CD14-positive monocyte (primary cell): ENCODE measurements around the gene TTLL11. TPM values are rescaled to one million over a fixed set of nuclear protein-coding genes. Genes with fewer than 3 reads are reported as not detected.

Experiments
- DNase-seq, 3 donors: peaks; one replicate each; pipeline ENCODE4 v3.0.0-alpha.2; 2011 to 2022
- H2AFZ ChIP-seq: 2 replicates; pipeline ENCODE4 v1.6.0; 2012; ENCODE audit warnings: mild to moderate bottlenecking, low read depth, low read length, inconsistent platforms; ENCODE audit not compliant: insufficient read depth, poor library complexity, severe bottlenecking
- H3K27ac ChIP-seq, 2 donors: 1 replicate in 1 of 2; 2 replicates in 1 of 2; pipeline ENCODE4 v1.5.1; 2012 to 2013; ENCODE audit warnings: low read length in 2 of 2, control low read depth in 1 of 2, inconsistent platforms in 1 of 2, low read depth in 1 of 2, mild to moderate bottlenecking in 1 of 2
- H3K27me3 ChIP-seq, 2 donors: one replicate each; pipeline versions ENCODE4 v1.6.0 to v1.6.1; 2011 to 2013; ENCODE audit warnings: low read length in 2 of 2; ENCODE audit not compliant: control insufficient read depth in 2 of 2, insufficient read depth in 2 of 2
- H3K36me3 ChIP-seq, 2 donors: replicated peaks in 1 of 2; 1 replicate in 1 of 2; 2 replicates in 1 of 2; pipeline versions ENCODE4 v1.5.1 to v1.6.1; 2012 to 2013; ENCODE audit warnings: low read length in 2 of 2, control low read depth in 1 of 2, inconsistent platforms in 1 of 2, mild to moderate bottlenecking in 1 of 2; ENCODE audit not compliant: insufficient read depth in 2 of 2, control insufficient read depth in 1 of 2
- H3K4me1 ChIP-seq, 2 donors: 1 replicate in 1 of 2; 2 replicates in 1 of 2; pipeline versions ENCODE4 v1.5.1 to v1.6.1; 2012 to 2013; ENCODE audit warnings: low read length in 2 of 2, control low read depth in 1 of 2, inconsistent platforms in 1 of 2, mild to moderate bottlenecking in 1 of 2, moderate library complexity in 1 of 2; ENCODE audit not compliant: insufficient read depth in 2 of 2, control insufficient read depth in 1 of 2
- H3K4me2 ChIP-seq: replicated peaks from 2 replicates; pipeline ENCODE3; 2012; ENCODE audit warnings: low read length, moderate library complexity, mild to moderate bottlenecking; ENCODE audit not compliant: poor library complexity, severe bottlenecking; ENCODE audit errors: extremely low read depth
- H3K4me3 ChIP-seq, 3 experiments: fragments of 200-600 bp in 1 of 3; sonication (generic) in 1 of 3; replicated peaks in 1 of 3; 1 replicate in 2 of 3; 2 replicates in 1 of 3; pipeline ENCODE4 v1.5.1; 2011 to 2013; ENCODE audit warnings: low read length in 3 of 3, mild to moderate bottlenecking in 3 of 3, control low read depth in 2 of 3, low read depth in 2 of 3, inconsistent platforms in 1 of 3, moderate library complexity in 1 of 3
- H3K79me2 ChIP-seq: 2 replicates; pipeline ENCODE4 v1.6.0; 2012; ENCODE audit warnings: mild to moderate bottlenecking, control low read depth, inconsistent platforms, low read length, moderate library complexity; ENCODE audit not compliant: insufficient read depth
- H3K9ac ChIP-seq: 2 replicates; pipeline ENCODE4 v1.6.0; 2017; ENCODE audit warnings: low read length, mild to moderate bottlenecking; ENCODE audit not compliant: insufficient read depth, poor library complexity, severe bottlenecking
- H3K9me3 ChIP-seq, 2 donors: replicated peaks in 1 of 2; 1 replicate in 1 of 2; 2 replicates in 1 of 2; pipeline versions ENCODE4 v1.5.1 to v1.6.1; 2012 to 2013; ENCODE audit warnings: low read length in 2 of 2, control low read depth in 1 of 2; ENCODE audit not compliant: control insufficient read depth in 1 of 2, insufficient read depth in 1 of 2
- H4K20me1 ChIP-seq: 2 replicates; pipeline ENCODE4 v1.6.0; 2012; ENCODE audit warnings: mild to moderate bottlenecking, low read length, control low read depth, moderate library complexity; ENCODE audit not compliant: insufficient read depth
- H3K27ac Mint-ChIP-seq, 7 donors: one replicate each; pipeline ENCODE4 v1.8.0; 2020; ENCODE audit warnings: mild to moderate bottlenecking in 7 of 7, mixed read lengths in 7 of 7, moderate library complexity in 6 of 7, inconsistent platforms in 2 of 7
- H3K27me3 Mint-ChIP-seq, 3 donors: one replicate each; pipeline ENCODE4 v1.8.0; 2021 to 2022; ENCODE audit warnings: low read depth in 3 of 3, mild to moderate bottlenecking in 3 of 3, mixed read lengths in 3 of 3, moderate library complexity in 3 of 3, inconsistent platforms in 1 of 3
- H3K36me3 Mint-ChIP-seq, 2 donors: one replicate each; pipeline ENCODE4 v1.8.0; 2020; ENCODE audit warnings: mixed read lengths in 2 of 2, inconsistent platforms in 1 of 2, mild to moderate bottlenecking in 1 of 2
- H3K4me1 Mint-ChIP-seq: one replicate; pipeline ENCODE4 v1.8.0; 2020; ENCODE audit warnings: mild to moderate bottlenecking, mixed read lengths
- H3K4me3 Mint-ChIP-seq, 2 donors: one replicate each; pipeline ENCODE4 v1.8.0; 2020; ENCODE audit warnings: mild to moderate bottlenecking in 2 of 2, mixed read lengths in 2 of 2, moderate library complexity in 1 of 2
- H3K9me3 Mint-ChIP-seq, 7 donors: one replicate each; pipeline ENCODE4 v1.8.0; 2020 to 2022; ENCODE audit warnings: mixed read lengths in 7 of 7, mild to moderate bottlenecking in 6 of 7, moderate library complexity in 6 of 7, inconsistent platforms in 2 of 7
- WGBS: methylation state at CpG from one replicate; pipeline ENCODE4 v1.1.5; 2013; ENCODE audit warnings: missing lambda C conversion rate; ENCODE audit not compliant: insufficient coverage; 5-methylcytosine and 5-hydroxymethylcytosine counted together
- intact Hi-C, 2 donors: fragments of 100-400 bp; cut with micrococcal nuclease; formaldehyde crosslinking; loops; one replicate each; pipeline versions ENCODE4 v1.15.0 to v1.15.1; 2023
- polyA plus RNA-seq, 3 donors: library from polyadenylated mRNA; depleted of rRNA in 1 of 3; unstranded in 2 of 3; stranded (reverse) in 1 of 3; fragments of 300-500 nt in 2 of 3; fragments of >200 nt in 1 of 3; fragmentation: Illumina TruSeq in 2 of 3; gene quantifications; 1 replicate in 2 of 3; 2 replicates in 1 of 3; pipeline ENCODE4 v1.2.3, GENCODE V29; 2012 to 2021
- TF ChIP-seq, protein P1 (sequence below): fragments of 200-600 bp; IDR thresholded peaks from one replicate; pipeline ENCODE4 v1.8.0; 2022; ENCODE audit warnings: antibody characterized with exemption, mild to moderate bottlenecking

Gene TTLL11
- polyA plus RNA-seq, 3 donors = 2.9 to 3.5 (median 3.1) TPM

GRCh38 chr9:121962421-121962820 lies 130.7 kb downstream of the TTLL11 start:
- H3K4me1 ChIP-seq = peaks cover 0 to 8% of the 10 kb centered on the region in 2 donors
- no peak for DNase-seq
- Mint-ChIP-seq H3K4me1 (peaks cover 9% of the 10 kb centered on the region), H3K36me3 (no peaks in the 10 kb centered on the region), H3K9me3 (peaks cover 0 to 2% (median 0%) of the 10 kb centered on the region in 7 donors), H3K27me3 (peaks cover 2 to 8% (median 5%) of the 10 kb centered on the region in 3 donors), H3K27ac (no peak overlapping the region), H3K4me3 (no peak overlapping the region)
- no peaks in the 10 kb centered on the region for H3K79me2 ChIP-seq
- no CpG with 5 or more reads among the region's 1 CpG for WGBS
- no peaks in the 10 kb centered on the region for H3K9me3 ChIP-seq
- TF ChIP-seq, protein P1, sequence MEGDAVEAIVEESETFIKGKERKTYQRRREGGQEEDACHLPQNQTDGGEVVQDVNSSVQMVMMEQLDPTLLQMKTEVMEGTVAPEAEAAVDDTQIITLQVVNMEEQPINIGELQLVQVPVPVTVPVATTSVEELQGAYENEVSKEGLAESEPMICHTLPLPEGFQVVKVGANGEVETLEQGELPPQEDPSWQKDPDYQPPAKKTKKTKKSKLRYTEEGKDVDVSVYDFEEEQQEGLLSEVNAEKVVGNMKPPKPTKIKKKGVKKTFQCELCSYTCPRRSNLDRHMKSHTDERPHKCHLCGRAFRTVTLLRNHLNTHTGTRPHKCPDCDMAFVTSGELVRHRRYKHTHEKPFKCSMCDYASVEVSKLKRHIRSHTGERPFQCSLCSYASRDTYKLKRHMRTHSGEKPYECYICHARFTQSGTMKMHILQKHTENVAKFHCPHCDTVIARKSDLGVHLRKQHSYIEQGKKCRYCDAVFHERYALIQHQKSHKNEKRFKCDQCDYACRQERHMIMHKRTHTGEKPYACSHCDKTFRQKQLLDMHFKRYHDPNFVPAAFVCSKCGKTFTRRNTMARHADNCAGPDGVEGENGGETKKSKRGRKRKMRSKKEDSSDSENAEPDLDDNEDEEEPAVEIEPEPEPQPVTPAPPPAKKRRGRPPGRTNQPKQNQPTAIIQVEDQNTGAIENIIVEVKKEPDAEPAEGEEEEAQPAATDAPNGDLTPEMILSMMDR = no peak
- H3K36me3 ChIP-seq = no peaks in the 10 kb centered on the region
- no peaks in the 10 kb centered on the region for H4K20me1 ChIP-seq
- no peak overlapping the region for H3K9ac ChIP-seq
- H3K4me2 ChIP-seq = no peak overlapping the region
- intact Hi-C loops = no loop called here
- H2AFZ ChIP-seq = no peak overlapping the region
- no peak overlapping the region for H3K4me3 ChIP-seq
- H3K27me3 ChIP-seq = no peaks in the 10 kb centered on the region
- H3K27ac ChIP-seq = no peak overlapping the region

DNA sequence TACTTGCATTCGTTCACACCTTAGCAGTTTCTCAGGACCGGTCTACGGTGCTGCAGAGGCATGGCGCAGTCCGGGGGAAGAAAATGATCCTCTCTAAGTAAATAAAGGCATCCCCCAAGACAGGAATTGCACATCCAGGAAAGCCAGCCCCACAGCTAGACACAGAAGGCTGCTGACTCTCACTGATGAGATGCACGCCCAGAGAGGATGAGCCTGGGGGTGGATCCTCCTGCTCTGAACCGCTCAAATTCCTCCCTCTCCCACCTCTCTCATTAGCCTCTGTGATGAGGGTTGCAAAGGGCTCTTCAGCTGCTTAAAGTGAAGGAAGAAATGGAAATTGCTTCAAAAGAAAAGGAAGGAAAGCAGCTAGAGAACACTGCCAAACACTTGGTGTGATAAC lies 132.4 kb downstream of the TTLL11 start:
- Histone ChIP-seq H3K79me2 (no peaks in the 10 kb centered on the region), H2AFZ (no peak overlapping the region), H3K27ac (no peak overlapping the region), H3K9me3 (no peaks in the 10 kb centered on the region), H3K27me3 (no peaks in the 10 kb centered on the region), H3K36me3 (no peaks in the 10 kb centered on the region), H3K9ac (no peak overlapping the region), H3K4me2 (no peak overlapping the region), H4K20me1 (no peaks in the 10 kb centered on the region), H3K4me3 (no peak overlapping the region), H3K4me1 (peaks cover 0 to 8% of the 10 kb centered on the region in 2 donors)
- peaks cover 0 to 2% (median 0%) of the 10 kb centered on the region in 7 donors for H3K9me3 Mint-ChIP-seq
- no peak for DNase-seq
- H3K36me3 Mint-ChIP-seq = no peaks in the 10 kb centered on the region
- H3K4me3 Mint-ChIP-seq = no peak overlapping the region
- TF ChIP-seq, protein P1 = no peak
- intact Hi-C loops = no loop called here
- WGBS = 100% methylated on average over 5 of the region's 7 CpGs
- H3K27ac Mint-ChIP-seq = no peak overlapping the region
- H3K4me1 Mint-ChIP-seq = peaks cover 9% of the 10 kb centered on the region
- H3K27me3 Mint-ChIP-seq = peaks cover 2 to 11% (median 5%) of the 10 kb centered on the region in 3 donors
